ENCODE measurements around the gene RASGRP4. TPM values are rescaled to one million over a fixed set of nuclear protein-coding genes. Genes with fewer than 3 reads are reported as not detected.

Gene RASGRP4
- total and polyA plus RNA-seq, 7 donors: 0.69 to 3.6 (median 3.0) TPM

GRCh38 chr19:38361633-38362075, 64.4 kb downstream of the RASGRP4 start:
- Histone ChIP-seq H3K36me3 (no peaks in the 10 kb centered on the region), H3K4me3 (peak overlapping the region; percentile 22 to 58 (median 49)), H3K9me3 (no peaks in the 10 kb centered on the region), H3K27me3 (peaks cover 9 to 79% (median 57%) of the 10 kb centered on the region in 3 donors), H3K27ac (peak overlapping the region in 2 of 4 donors; percentile 45 to 60), H3K4me1 (peaks cover 2 to 21% (median 20%) of the 10 kb centered on the region in 4 donors)
- DNase-seq: peak; percentile 79
- no peak for TF ChIP-seq POLR2AphosphoS5 (IDR thresholded peaks at IDR 0.05)
- TF ChIP-seq POLR2A (IDR thresholded peaks at IDR 0.05): no peak
- TF ChIP-seq EP300 (IDR thresholded peaks at IDR 0.05): no peak
- TF ChIP-seq, protein P1, sequence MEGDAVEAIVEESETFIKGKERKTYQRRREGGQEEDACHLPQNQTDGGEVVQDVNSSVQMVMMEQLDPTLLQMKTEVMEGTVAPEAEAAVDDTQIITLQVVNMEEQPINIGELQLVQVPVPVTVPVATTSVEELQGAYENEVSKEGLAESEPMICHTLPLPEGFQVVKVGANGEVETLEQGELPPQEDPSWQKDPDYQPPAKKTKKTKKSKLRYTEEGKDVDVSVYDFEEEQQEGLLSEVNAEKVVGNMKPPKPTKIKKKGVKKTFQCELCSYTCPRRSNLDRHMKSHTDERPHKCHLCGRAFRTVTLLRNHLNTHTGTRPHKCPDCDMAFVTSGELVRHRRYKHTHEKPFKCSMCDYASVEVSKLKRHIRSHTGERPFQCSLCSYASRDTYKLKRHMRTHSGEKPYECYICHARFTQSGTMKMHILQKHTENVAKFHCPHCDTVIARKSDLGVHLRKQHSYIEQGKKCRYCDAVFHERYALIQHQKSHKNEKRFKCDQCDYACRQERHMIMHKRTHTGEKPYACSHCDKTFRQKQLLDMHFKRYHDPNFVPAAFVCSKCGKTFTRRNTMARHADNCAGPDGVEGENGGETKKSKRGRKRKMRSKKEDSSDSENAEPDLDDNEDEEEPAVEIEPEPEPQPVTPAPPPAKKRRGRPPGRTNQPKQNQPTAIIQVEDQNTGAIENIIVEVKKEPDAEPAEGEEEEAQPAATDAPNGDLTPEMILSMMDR (IDR thresholded peaks at IDR 0.05): peak in 3 of 4 experiments; percentile 13 to 30 (median 23)
- whole genome bisulfite sequencing, 2 donors: 1% methylated on average over 37 of the region's 37 CpGs
- intact Hi-C loops (cut with DNase I): no loop called here

GRCh38 chr19:38360839-38361631, 65.0 kb downstream of the RASGRP4 start:
- intact Hi-C loops (cut with DNase I): no loop called here
- 18 to 21% methylated on average over 23 of the region's 23 CpGs for WGBS, 2 donors
- TF ChIP-seq, protein P1 (IDR thresholded peaks at IDR 0.05): no peak
- TF ChIP-seq POLR2A (IDR thresholded peaks at IDR 0.05): no peak
- no peak for TF ChIP-seq EP300 (IDR thresholded peaks at IDR 0.05)
- TF ChIP-seq POLR2AphosphoS5 (IDR thresholded peaks at IDR 0.05): no peak

GRCh38 chr19:38360351-38360750, 65.7 kb downstream of the RASGRP4 start:
- no peak overlapping the region for H3K27ac ChIP-seq
- intact Hi-C loops (cut with DNase I): no loop called here
- DNase-seq: no peak
- peaks cover 9 to 76% (median 61%) of the 10 kb centered on the region in 3 donors for H3K27me3 ChIP-seq
- H3K4me3 ChIP-seq: no peak overlapping the region
- TF ChIP-seq EP300 (IDR thresholded peaks at IDR 0.05): no peak
- no peak for TF ChIP-seq POLR2A (IDR thresholded peaks at IDR 0.05)
- TF ChIP-seq, protein P1 (IDR thresholded peaks at IDR 0.05): no peak
- H3K36me3 ChIP-seq: no peaks in the 10 kb centered on the region
- peaks cover 2 to 21% (median 20%) of the 10 kb centered on the region in 4 donors for H3K4me1 ChIP-seq
- WGBS, 2 donors: 79 to 85% methylated on average over 9 of the region's 9 CpGs
- no peaks in the 10 kb centered on the region for H3K9me3 ChIP-seq

More at GRCh38 chr19:38360839-38361631, 65.0 kb downstream of the RASGRP4 start:
- Histone ChIP-seq H3K9me3 (no peaks in the 10 kb centered on the region), H3K36me3 (no peaks in the 10 kb centered on the region), H3K27ac (no peak overlapping the region), H3K27me3 (peaks cover 9 to 79% (median 57%) of the 10 kb centered on the region in 3 donors), H3K4me1 (peaks cover 2 to 21% (median 20%) of the 10 kb centered on the region in 4 donors), H3K4me3 (peak overlapping the region; percentile 22 to 58 (median 49))
- no peak for DNase-seq

- no peak overlapping the region for H3K27ac ChIP-seq
- intact Hi-C loops (cut with DNase I): no loop called here
Measured at GRCh38 chr19:38359242-38360021, 66.6 kb downstream of the RASGRP4 start.

More at GRCh38 chr19:38359242-38360021, 66.6 kb downstream of the RASGRP4 start:
- TF ChIP-seq, protein P1 (IDR thresholded peaks at IDR 0.05): no peak
- TF ChIP-seq EP300 (IDR thresholded peaks at IDR 0.05): no peak
- TF ChIP-seq POLR2AphosphoS5 (IDR thresholded peaks at IDR 0.05): no peak
- no peak for TF ChIP-seq POLR2A (IDR thresholded peaks at IDR 0.05)
- peaks cover 9 to 75% (median 59%) of the 10 kb centered on the region in 3 donors for H3K27me3 ChIP-seq
- DNase-seq: no peak
- no peak overlapping the region for H3K4me3 ChIP-seq
- peaks cover 2 to 21% (median 20%) of the 10 kb centered on the region in 4 donors for H3K4me1 ChIP-seq
- no peaks in the 10 kb centered on the region for H3K9me3 ChIP-seq
- no peaks in the 10 kb centered on the region for H3K36me3 ChIP-seq
- 40 to 55% methylated on average over 18 of the region's 18 CpGs for WGBS, 2 donors

Other genes starting within 250 kb of the RASGRP4 start
- not detected for gene DPF1, start 202.0 kb downstream of the RASGRP4 start, total RNA-seq
- 1 to 10 TPM in 1 of 3 donors, under 1 TPM in 1, not detected in 1; 0.12 to 1.4 TPM for gene DPF1, start 202.0 kb downstream of the RASGRP4 start, polyA plus RNA-seq
- 100 to 1,000 TPM; 441 to 736 (median 473) TPM for gene PPP1R14A, start 169.8 kb downstream of the RASGRP4 start, total RNA-seq
- gene PPP1R14A, start 169.8 kb downstream of the RASGRP4 start, polyA plus RNA-seq: 10 to 100 TPM; 24.6 to 93.9 (median 29.9) TPM
- gene SPINT2, start 161.6 kb downstream of the RASGRP4 start, total RNA-seq: 10 to 100 TPM; 14.3 to 20.7 (median 16.6) TPM
- gene SPINT2, start 161.6 kb downstream of the RASGRP4 start, polyA plus RNA-seq: 100 to 1,000 TPM; 170 to 616 (median 178) TPM
- gene C19orf33, start 122.0 kb downstream of the RASGRP4 start, total RNA-seq: 10 to 100 TPM in 1 of 4 donors, 1 to 10 TPM in 1, not detected in 2; 5.8 to 18.2 TPM
- gene C19orf33, start 122.0 kb downstream of the RASGRP4 start, polyA plus RNA-seq: 1,000 to 10,000 TPM in 2 of 3 donors, 100 to 1,000 TPM in 1; 704 to 2,364 (median 1,405) TPM
- gene YIF1B, start 110.3 kb downstream of the RASGRP4 start, total RNA-seq: 10 to 100 TPM; 12.5 to 22.5 (median 15.8) TPM
- gene YIF1B, start 110.3 kb downstream of the RASGRP4 start, polyA plus RNA-seq: 10 to 100 TPM; 13.8 to 77.5 (median 14.3) TPM
- 10 to 100 TPM in 3 of 4 donors, 1 to 10 TPM in 1; 6.6 to 24.6 (median 14.2) TPM for gene KCNK6, start 106.4 kb downstream of the RASGRP4 start, total RNA-seq
- gene KCNK6, start 106.4 kb downstream of the RASGRP4 start, polyA plus RNA-seq: 10 to 100 TPM in 1 of 3 donors, 1 to 10 TPM in 2; 5.4 to 20.6 (median 6.0) TPM
- gene CATSPERG, start 90.4 kb downstream of the RASGRP4 start, total RNA-seq: 1 to 10 TPM; 2.3 to 5.5 (median 4.4) TPM
- gene CATSPERG, start 90.4 kb downstream of the RASGRP4 start, polyA plus RNA-seq: 1 to 10 TPM in 1 of 3 donors, under 1 TPM in 1, not detected in 1; 0.69 to 7.7 TPM
- 100 to 1,000 TPM; 129 to 271 (median 158) TPM for gene PSMD8, start 51.6 kb downstream of the RASGRP4 start, total RNA-seq
- 100 to 1,000 TPM; 125 to 158 (median 147) TPM for gene PSMD8, start 51.6 kb downstream of the RASGRP4 start, polyA plus RNA-seq
- gene GGN, start 38.2 kb downstream of the RASGRP4 start, total RNA-seq: not detected
- under 1 TPM in 1 of 3 donors, not detected in 2; 0.28 TPM for gene GGN, start 38.2 kb downstream of the RASGRP4 start, polyA plus RNA-seq
- 1 to 10 TPM in 1 of 4 donors, under 1 TPM in 2, not detected in 1; 0.27 to 1.5 (median 0.36) TPM for gene SPRED3, start 37.5 kb downstream of the RASGRP4 start, total RNA-seq
- under 1 TPM in 2 of 3 donors, not detected in 1; under 0.01 to 0.47 TPM for gene SPRED3, start 37.5 kb downstream of the RASGRP4 start, polyA plus RNA-seq
- 10 to 100 TPM; 17.2 to 27.2 (median 18.6) TPM for gene FAM98C, start 23.1 kb downstream of the RASGRP4 start, total RNA-seq
- gene FAM98C, start 23.1 kb downstream of the RASGRP4 start, polyA plus RNA-seq: 10 to 100 TPM; 26.1 to 30.0 (median 27.0) TPM
- 1 to 10 TPM in 3 of 4 donors, under 1 TPM in 1; 0.71 to 4.1 (median 2.0) TPM for gene RYR1, start 7.5 kb upstream of the RASGRP4 start, total RNA-seq
- gene RYR1, start 7.5 kb upstream of the RASGRP4 start, polyA plus RNA-seq: under 1 TPM; under 0.01 to 0.85 (median under 0.01) TPM
- 1 to 10 TPM; 1.2 to 8.9 (median 1.3) TPM for gene MAP4K1, start 191.7 kb upstream of the RASGRP4 start, total RNA-seq
- 10 to 100 TPM in 1 of 3 donors, 1 to 10 TPM in 2; 1.6 to 29.7 (median 4.8) TPM for gene MAP4K1, start 191.7 kb upstream of the RASGRP4 start, polyA plus RNA-seq
- gene EIF3K, start 193.0 kb upstream of the RASGRP4 start, total RNA-seq: 100 to 1,000 TPM; 469 to 803 (median 546) TPM
- gene EIF3K, start 193.0 kb upstream of the RASGRP4 start, polyA plus RNA-seq: 100 to 1,000 TPM; 498 to 637 (median 574) TPM
- gene ACTN4, start 221.4 kb upstream of the RASGRP4 start, total RNA-seq: 100 to 1,000 TPM; 131 to 328 (median 197) TPM
- gene ACTN4, start 221.4 kb upstream of the RASGRP4 start, polyA plus RNA-seq: 100 to 1,000 TPM; 122 to 456 (median 176) TPM